Brain microvascular endothelial cell (primary cell): ENCODE results near the gene GRIK1.
"Not testable (repeated sequence)": the region's sequence is repeated elsewhere in the genome, so short reads cannot be mapped to it uniquely, and the experiment has no call there.

Source experiments
- DNase-seq: peaks from one replicate; pipeline ENCODE4 v3.0.0-alpha.2; 2020
- H3K27ac ChIP-seq: fragments of 250-450 bp; sonication (Bioruptor Pico); 2 replicates; pipeline ENCODE4 v1.5.1; 2020; ENCODE audit warnings: mild to moderate bottlenecking, moderate library complexity
- H3K27me3 ChIP-seq: fragments of 250-450 bp; sonication (Bioruptor Pico); replicated peaks from 2 replicates; pipeline ENCODE4 v1.5.1; 2020; ENCODE audit warnings: mild to moderate bottlenecking
- H3K36me3 ChIP-seq: fragments of 250-450 bp; sonication (Bioruptor Pico); replicated peaks from 2 replicates; pipeline ENCODE4 v1.5.1; 2020; ENCODE audit warnings: mild to moderate bottlenecking
- H3K4me3 ChIP-seq: 2 replicates; pipeline ENCODE4 v1.5.1; 2011; ENCODE audit warnings: low read depth, mild to moderate bottlenecking, control low read depth, low read length, moderate library complexity
- CTCF ChIP-seq: IDR thresholded peaks from 2 replicates; pipeline ENCODE4 v1.5.1; 2011; ENCODE audit warnings: low read depth, mild to moderate bottlenecking, moderate library complexity, low read length, control low read depth, inconsistent platforms; ENCODE audit errors: missing control alignments
- in situ Hi-C: cut with HindIII; loops from 2 replicates; pipeline ENCODE4 v1.10.0; 2017; ENCODE audit warnings: low sequenced_read_pairs, low pct_ligation_motif_present

GRIK1 gene

GRCh38 chr21:29613021-29613420 is 326.8 kb downstream of the GRIK1 start:
- no peak overlapping the region for H3K4me3 ChIP-seq
- H3K27ac ChIP-seq = no peak overlapping the region
- in situ Hi-C loops = no loop called here
- H3K36me3 ChIP-seq = no peaks in the 10 kb centered on the region
- no peak for TF ChIP-seq CTCF
- DNase-seq = no peak
- H3K27me3 ChIP-seq = no peaks in the 10 kb centered on the region

- in situ Hi-C loops = no loop called here
- peak; percentile 1 for DNase-seq
- no peak overlapping the region for H3K27ac ChIP-seq
Measured at GRCh38 chr21:29610779-29611360, 328.9 kb downstream of the GRIK1 start.

GRCh38 chr21:29606613-29607012 is 333.2 kb downstream of the GRIK1 start:
- in situ Hi-C loops = no loop called here
- Histone ChIP-seq H3K36me3 (no peaks in the 10 kb centered on the region), H3K27me3 (no peaks in the 10 kb centered on the region), H3K4me3 (no peak overlapping the region), H3K27ac (no peak overlapping the region)
- no peak for TF ChIP-seq CTCF
- DNase-seq = no peak

More at GRCh38 chr21:29610779-29611360, 328.9 kb downstream of the GRIK1 start:
- Histone ChIP-seq H3K4me3 (no peak overlapping the region), H3K27me3 (no peaks in the 10 kb centered on the region), H3K36me3 (no peaks in the 10 kb centered on the region)
- no peak for TF ChIP-seq CTCF

- H3K4me3 ChIP-seq, H3K27ac ChIP-seq, H3K27me3 ChIP-seq, DNase-seq, in situ Hi-C loops, H3K36me3 ChIP-seq: not testable (repeated sequence)
Measured at GRCh38 chr21:29605219-29605618, 334.6 kb downstream of the GRIK1 start.

- in situ Hi-C loops = no loop called here
- no peaks in the 10 kb centered on the region for H3K36me3 ChIP-seq
- no peak for DNase-seq
- H3K27me3 ChIP-seq = no peaks in the 10 kb centered on the region
- H3K4me3 ChIP-seq = no peak overlapping the region
- TF ChIP-seq CTCF = no peak
- H3K27ac ChIP-seq = no peak overlapping the region
Measured at GRCh38 chr21:29604076-29604475, 335.7 kb downstream of the GRIK1 start.

GRCh38 chr21:29601047-29601446 is 338.7 kb downstream of the GRIK1 start:
- Histone ChIP-seq H3K27ac (no peak overlapping the region), H3K36me3 (no peaks in the 10 kb centered on the region), H3K4me3 (no peak overlapping the region), H3K27me3 (no peaks in the 10 kb centered on the region)
- DNase-seq = no peak
- in situ Hi-C loops = no loop called here
- TF ChIP-seq CTCF = no peak
